Testis (tissue), 3 donors: Measurements from ENCODE around the gene MEF2A. TPM values are rescaled to one million over a fixed set of nuclear protein-coding genes. Genes with fewer than 3 reads are reported as not detected.
"Not testable (repeated sequence)": the region's sequence is repeated elsewhere in the genome, so short reads cannot be mapped to it uniquely, and the experiment has no call there.

Experiments used
- DNase-seq: peaks from one replicate; pipeline ENCODE4 v3.0.0-alpha.2; 2019
- H3K27ac ChIP-seq, 2 donors: fragments of 200-600 bp; sonication (generic); one replicate each; pipeline ENCODE4 v1.5.1; 2019
- H3K27me3 ChIP-seq: fragments of 200-600 bp; sonication (generic); one replicate; pipeline ENCODE4 v1.5.1; 2019
- H3K36me3 ChIP-seq: fragments of 200-600 bp; sonication (generic); one replicate; pipeline ENCODE4 v1.5.1; 2017; ENCODE audit warnings: low read depth; ENCODE audit errors: missing control alignments
- H3K4me1 ChIP-seq: fragments of 200-600 bp; sonication (generic); one replicate; pipeline ENCODE4 v1.5.1; 2019
- H3K4me3 ChIP-seq, 2 donors: fragments of 200-600 bp; sonication (generic); one replicate each; pipeline ENCODE4 v1.5.1; 2017 to 2019
- H3K9me3 ChIP-seq: fragments of 200-600 bp; sonication (generic); one replicate; pipeline ENCODE4 v1.5.1; 2017
- CTCF ChIP-seq, 3 experiments: fragments of 450-650 bp in 2 of 3; fragments of 200-600 bp in 1 of 3; sonication (generic) in 1 of 3; IDR thresholded peaks; one replicate each; pipeline ENCODE4 v1.5.1; 2016 to 2019; ENCODE audit warnings: antibody characterized with exemption in 3 of 3, mild to moderate bottlenecking in 2 of 3, moderate library complexity in 1 of 3
- POLR2A ChIP-seq: fragments of 450-650 bp; IDR thresholded peaks from one replicate; pipeline ENCODE4 v1.6.1; 2017; ENCODE audit warnings: antibody characterized with exemption, mild to moderate bottlenecking, moderate library complexity
- WGBS, 2 donors: methylation state at CpG; one replicate each; pipeline ENCODE4 v1.1.5; 2018; 5-methylcytosine and 5-hydroxymethylcytosine counted together
- intact Hi-C: fragments of 100-400 bp; cut with DNase I; formaldehyde crosslinking; loops from one replicate; pipeline ENCODE4 v1.15.1; 2023; ENCODE audit warnings: low total_unique reads
- polyA plus RNA-seq: library from polyadenylated mRNA; stranded (reverse); fragments of 350-450 nt; fragmentation: Illumina TruSeq; extraction: RNeasy Lipid Tissue Mini Kit (QIAGEN cat#74804); gene quantifications from one replicate; pipeline ENCODE4 v1.2.3, GENCODE V29; 2014; ENCODE audit warnings: low read depth, low replicate concordance; ENCODE audit not compliant: insufficient read depth
- total RNA-seq, 2 donors: library from RNA; depleted of rRNA; stranded (reverse); fragments of >200 nt; gene quantifications; one replicate each; pipeline ENCODE4 v1.2.3, GENCODE V29; 2016

Gene MEF2A
- total and polyA plus RNA-seq, 3 donors from 2014 or later, result 33.7 to 68.9 (median 67.9) TPM

GRCh38 chr15:99745370-99746086, 179.7 kb downstream of the MEF2A start:
- intact Hi-C loops, result no loop called here
- 90 to 96% methylated on average over 9 of the region's 9 CpGs for WGBS, 2 donors
- H3K27me3 ChIP-seq, result no peaks in the 10 kb centered on the region

GRCh38 chr15:99749386-99749785, 183.6 kb downstream of the MEF2A start:
- 69 to 71% methylated on average over 6 of the region's 6 CpGs for WGBS, 2 donors
- DNase-seq, result no peak
- TF ChIP-seq CTCF (IDR thresholded peaks at IDR 0.05) (no peak), POLR2A (no peak)

More at GRCh38 chr15:99745370-99746086, 179.7 kb downstream of the MEF2A start:
- Histone ChIP-seq H3K9me3 (no peaks in the 10 kb centered on the region), H3K4me3 (no peak overlapping the region), H3K36me3 (no peaks in the 10 kb centered on the region), H3K4me1 (no peaks in the 10 kb centered on the region), H3K27ac (no peak overlapping the region)
- DNase-seq, result no peak
- TF ChIP-seq CTCF (IDR thresholded peaks at IDR 0.05), result no peak
- no peak for TF ChIP-seq POLR2A

GRCh38 chr15:99750326-99750725, 184.5 kb downstream of the MEF2A start:
- H3K4me1 ChIP-seq, H3K4me3 ChIP-seq, H3K9me3 ChIP-seq, H3K27me3 ChIP-seq, H3K36me3 ChIP-seq, H3K27ac ChIP-seq, DNase-seq, intact Hi-C loops: not testable (repeated sequence)
- WGBS, 2 donors, result 79 to 85% methylated on average over 11 of the region's 11 CpGs

More at GRCh38 chr15:99749386-99749785, 183.6 kb downstream of the MEF2A start:
- Histone ChIP-seq H3K36me3 (no peaks in the 10 kb centered on the region), H3K27me3 (no peaks in the 10 kb centered on the region), H3K4me1 (no peaks in the 10 kb centered on the region), H3K4me3 (no peak overlapping the region), H3K9me3 (no peaks in the 10 kb centered on the region), H3K27ac (no peak overlapping the region)
- intact Hi-C loops, result no loop called here

- intact Hi-C loops, result no loop called here
- Histone ChIP-seq H3K4me3 (no peak overlapping the region), H3K9me3 (no peaks in the 10 kb centered on the region), H3K27me3 (no peaks in the 10 kb centered on the region), H3K36me3 (no peaks in the 10 kb centered on the region), H3K4me1 (no peaks in the 10 kb centered on the region), H3K27ac (no peak overlapping the region)
- TF ChIP-seq POLR2A (no peak), CTCF (IDR thresholded peaks at IDR 0.05) (no peak)
- no peak for DNase-seq
- 91 to 93% methylated on average over 4 of the region's 4 CpGs for WGBS, 2 donors
These were observed 186.8 kb downstream of the MEF2A start for GRCh38 chr15:99752556-99752955.

- intact Hi-C loops, result no loop called here
- DNase-seq, result no peak
- Histone ChIP-seq H3K9me3 (no peaks in the 10 kb centered on the region), H3K27me3 (no peaks in the 10 kb centered on the region), H3K27ac (no peak overlapping the region), H3K4me1 (no peaks in the 10 kb centered on the region), H3K36me3 (no peaks in the 10 kb centered on the region), H3K4me3 (no peak overlapping the region)
- 85 to 88% methylated on average over 4 of the region's 4 CpGs for WGBS, 2 donors
- no peak for TF ChIP-seq CTCF (IDR thresholded peaks at IDR 0.05)
- no peak for TF ChIP-seq POLR2A
These were observed 187.3 kb downstream of the MEF2A start for GRCh38 chr15:99753066-99753465.
